HepG2 (cell line): ENCODE data around the gene MEX3A.

Experiments
- CCDC6 ChIP-seq: sonication (generic); formaldehyde crosslinking; IDR thresholded peaks from 2 replicates; pipeline ENCODE4 v1.8.1; 2022; ENCODE audit warnings: mild to moderate bottlenecking, missing genetic modification reagents, moderate library complexity
- EZH2 ChIP-seq: conservative IDR thresholded peaks from 2 replicates; pipeline ENCODE4 v1.6.1; 2012; ENCODE audit warnings: mild to moderate bottlenecking, low read depth, low read length, moderate library complexity
- FOXK1 ChIP-seq: sonication (generic); formaldehyde crosslinking; IDR thresholded peaks from 2 replicates; pipeline ENCODE4 v1.4.0; 2020; ENCODE audit warnings: low read depth, missing genetic modification reagents, borderline replicate concordance
- HCFC1 ChIP-seq: fragments of 150-350 bp; IDR thresholded peaks from 2 replicates; pipeline ENCODE4 v1.6.1; 2014; ENCODE audit warnings: low read depth, low read length
- IKZF4 ChIP-seq: sonication (generic); formaldehyde crosslinking; IDR thresholded peaks from 2 replicates; pipeline ENCODE4 v1.5.1; 2020; ENCODE audit warnings: borderline replicate concordance, mild to moderate bottlenecking, low read depth, missing genetic modification reagents; ENCODE audit errors: not compliant biosample characterization
- MAFK ChIP-seq, 2 experiments: IDR thresholded peaks in 1 of 2; conservative IDR thresholded peaks in 1 of 2; 2 replicates each; pipeline ENCODE4 v1.6.1; 2011; ENCODE audit warnings: improper control_type of control experiment in 2 of 2, low read length in 2 of 2
- MEF2D ChIP-seq: sonication (generic); formaldehyde crosslinking; IDR thresholded peaks from 2 replicates; pipeline ENCODE4 v1.5.1; 2020; ENCODE audit warnings: mild to moderate bottlenecking, missing genetic modification reagents
- RERE ChIP-seq: IDR thresholded peaks from 2 replicates; pipeline ENCODE4 v1.6.1; 2016; ENCODE audit warnings: low read depth, missing genetic modification reagents, missing compliant biosample characterization
- TAF1 ChIP-seq: sonication (generic); formaldehyde crosslinking; IDR thresholded peaks from 2 replicates; pipeline ENCODE4 v1.4.0; 2020; ENCODE audit warnings: missing genetic modification reagents
- ZNF251 ChIP-seq: sonication (generic); formaldehyde crosslinking; IDR thresholded peaks from 2 replicates; pipeline ENCODE4 v1.9.0; 2021; ENCODE audit warnings: mild to moderate bottlenecking, missing genetic modification reagents
- ZNF615 ChIP-seq: sonication (generic); formaldehyde crosslinking; IDR thresholded peaks from 2 replicates; pipeline ENCODE4 v1.5.0; 2020; ENCODE audit warnings: mild to moderate bottlenecking, missing genetic modification reagents, borderline replicate concordance
- ZNF782 ChIP-seq: sonication (generic); formaldehyde crosslinking; IDR thresholded peaks from 2 replicates; pipeline ENCODE4 v1.4.0; 2020; ENCODE audit warnings: missing genetic modification reagents, mild to moderate bottlenecking, borderline replicate concordance
- TF ChIP-seq, protein P1 (sequence below): IDR thresholded peaks from 2 replicates; pipeline ENCODE4 v1.6.1; 2012; ENCODE audit warnings: inconsistent platforms

GRCh38 chr1:156128654-156129597, 46.7 kb upstream of the MEX3A start:
- TF ChIP-seq IKZF4 (CRISPR knock-in tag) (no peak), ZNF782 (no peak), TAF1 (no peak), MAFK (conservative IDR thresholded peaks at IDR 0.05 in 1 of 2, IDR thresholded peaks at IDR 0.05 in 1 of 2; ENCODE audit: low read length in 2 of 2) (no peak), FOXK1 (CRISPR knock-in tag) (no peak), ZNF615 (CRISPR knock-in tag) (no peak), EZH2 (no peak), RERE (CRISPR knock-in tag) (no peak), HCFC1 (no peak), ZNF251 (no peak), MEF2D (CRISPR knock-in tag) (no peak), CCDC6 (no peak)
- TF ChIP-seq, protein P1, sequence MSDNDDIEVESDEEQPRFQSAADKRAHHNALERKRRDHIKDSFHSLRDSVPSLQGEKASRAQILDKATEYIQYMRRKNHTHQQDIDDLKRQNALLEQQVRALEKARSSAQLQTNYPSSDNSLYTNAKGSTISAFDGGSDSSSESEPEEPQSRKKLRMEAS, result no peak
